Liver (tissue), 3 donors: ENCODE data around the gene RNMT.

Experiments
- FOXA1 ChIP-seq: IDR thresholded peaks from 2 replicates; pipeline ENCODE4 v1.6.1; 2016; ENCODE audit warnings: antibody characterized with exemption
- FOXA2 ChIP-seq: IDR thresholded peaks from 2 replicates; pipeline ENCODE4 v1.6.1; 2016; ENCODE audit warnings: antibody characterized with exemption
- GABPA ChIP-seq, 2 donors: IDR thresholded peaks in 1 of 2; conservative IDR thresholded peaks in 1 of 2; 2 replicates each; pipeline ENCODE4 v1.6.1; 2016; ENCODE audit warnings: antibody characterized with exemption in 2 of 2, mild to moderate bottlenecking in 1 of 2, moderate library complexity in 1 of 2
- JUND ChIP-seq, 2 donors: IDR thresholded peaks; 2 replicates each; pipeline ENCODE4 v1.6.1; 2016; ENCODE audit warnings: antibody characterized with exemption in 2 of 2
- RAD21 ChIP-seq, 2 donors: IDR thresholded peaks; 2 replicates each; pipeline ENCODE4 v1.6.1; 2016; ENCODE audit warnings: antibody characterized with exemption in 2 of 2, mild to moderate bottlenecking in 2 of 2
- RXRA ChIP-seq, 2 donors: IDR thresholded peaks; 2 replicates each; pipeline ENCODE4 v1.6.1; 2017 to 2018; ENCODE audit warnings: antibody characterized with exemption in 2 of 2, mild to moderate bottlenecking in 1 of 2
- SP1 ChIP-seq: IDR thresholded peaks from 2 replicates; pipeline ENCODE4 v1.6.1; 2018; ENCODE audit warnings: antibody characterized with exemption, mild to moderate bottlenecking
- TAF1 ChIP-seq: conservative IDR thresholded peaks from 2 replicates; pipeline ENCODE4 v1.6.1; 2016; ENCODE audit warnings: antibody characterized with exemption, mild to moderate bottlenecking
- YY1 ChIP-seq: IDR thresholded peaks from 2 replicates; pipeline ENCODE4 v1.6.1; 2016; ENCODE audit warnings: antibody characterized with exemption, mild to moderate bottlenecking
- TF ChIP-seq, protein P1 (sequence below): IDR thresholded peaks from 2 replicates; pipeline ENCODE4 v1.6.1; 2016; ENCODE audit warnings: antibody characterized with exemption
- TF ChIP-seq, protein P2 (sequence below): fragments of 150-350 bp; IDR thresholded peaks from 2 replicates; pipeline ENCODE4 v1.5.1; 2017; ENCODE audit warnings: improper control_type of control experiment, low read depth, low read length; ENCODE audit not compliant: missing input control
- TF ChIP-seq, protein P3 (sequence below): IDR thresholded peaks from 2 replicates; pipeline ENCODE4 v1.6.1; 2016; ENCODE audit warnings: antibody characterized with exemption, mild to moderate bottlenecking
- TF ChIP-seq, protein P4 (sequence below): IDR thresholded peaks from 2 replicates; pipeline ENCODE4 v1.6.1; 2016; ENCODE audit warnings: antibody characterized with exemption
- TF ChIP-seq, protein P5 (sequence below): IDR thresholded peaks from 2 replicates; pipeline ENCODE4 v1.6.1; 2016; ENCODE audit warnings: antibody characterized with exemption
- donor health status: healthy.
- donor health status: healthy.

DNA sequence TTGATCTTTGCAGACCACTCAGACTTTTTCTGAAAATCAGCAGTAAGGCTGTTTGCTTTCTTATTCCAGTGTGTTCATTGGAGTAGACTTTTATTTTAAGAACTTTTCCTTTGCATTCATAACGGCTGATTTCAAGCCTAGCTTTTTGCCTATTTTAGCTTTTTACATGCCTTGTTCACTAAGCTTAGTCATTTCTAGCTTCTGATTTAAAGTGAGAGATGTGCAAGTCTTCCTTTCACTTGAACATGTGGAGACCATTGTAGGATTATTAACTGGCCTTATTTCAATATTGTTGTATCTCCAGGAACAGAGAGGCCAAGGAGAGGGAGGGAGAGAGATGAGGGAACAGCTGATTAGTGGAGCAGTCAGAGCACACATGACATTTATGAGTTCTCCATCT is 32.1 kb downstream of the RNMT start:
- TF ChIP-seq, protein P1, sequence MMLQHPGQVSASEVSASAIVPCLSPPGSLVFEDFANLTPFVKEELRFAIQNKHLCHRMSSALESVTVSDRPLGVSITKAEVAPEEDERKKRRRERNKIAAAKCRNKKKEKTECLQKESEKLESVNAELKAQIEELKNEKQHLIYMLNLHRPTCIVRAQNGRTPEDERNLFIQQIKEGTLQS = no peak
- TF ChIP-seq YY1 (no peak), GABPA (IDR thresholded peaks at IDR 0.05 in 1 of 2, conservative IDR thresholded peaks at IDR 0.05 in 1 of 2) (no peak), RAD21 (IDR thresholded peaks at IDR 0.05) (no peak), TAF1 (no peak), SP1 (no peak), RXRA (IDR thresholded peaks at IDR 0.05) (no peak), JUND (IDR thresholded peaks at IDR 0.05) (no peak), FOXA2 (no peak), FOXA1 (no peak)
- TF ChIP-seq, protein P2, sequence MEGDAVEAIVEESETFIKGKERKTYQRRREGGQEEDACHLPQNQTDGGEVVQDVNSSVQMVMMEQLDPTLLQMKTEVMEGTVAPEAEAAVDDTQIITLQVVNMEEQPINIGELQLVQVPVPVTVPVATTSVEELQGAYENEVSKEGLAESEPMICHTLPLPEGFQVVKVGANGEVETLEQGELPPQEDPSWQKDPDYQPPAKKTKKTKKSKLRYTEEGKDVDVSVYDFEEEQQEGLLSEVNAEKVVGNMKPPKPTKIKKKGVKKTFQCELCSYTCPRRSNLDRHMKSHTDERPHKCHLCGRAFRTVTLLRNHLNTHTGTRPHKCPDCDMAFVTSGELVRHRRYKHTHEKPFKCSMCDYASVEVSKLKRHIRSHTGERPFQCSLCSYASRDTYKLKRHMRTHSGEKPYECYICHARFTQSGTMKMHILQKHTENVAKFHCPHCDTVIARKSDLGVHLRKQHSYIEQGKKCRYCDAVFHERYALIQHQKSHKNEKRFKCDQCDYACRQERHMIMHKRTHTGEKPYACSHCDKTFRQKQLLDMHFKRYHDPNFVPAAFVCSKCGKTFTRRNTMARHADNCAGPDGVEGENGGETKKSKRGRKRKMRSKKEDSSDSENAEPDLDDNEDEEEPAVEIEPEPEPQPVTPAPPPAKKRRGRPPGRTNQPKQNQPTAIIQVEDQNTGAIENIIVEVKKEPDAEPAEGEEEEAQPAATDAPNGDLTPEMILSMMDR = no peak
- TF ChIP-seq, protein P3, sequence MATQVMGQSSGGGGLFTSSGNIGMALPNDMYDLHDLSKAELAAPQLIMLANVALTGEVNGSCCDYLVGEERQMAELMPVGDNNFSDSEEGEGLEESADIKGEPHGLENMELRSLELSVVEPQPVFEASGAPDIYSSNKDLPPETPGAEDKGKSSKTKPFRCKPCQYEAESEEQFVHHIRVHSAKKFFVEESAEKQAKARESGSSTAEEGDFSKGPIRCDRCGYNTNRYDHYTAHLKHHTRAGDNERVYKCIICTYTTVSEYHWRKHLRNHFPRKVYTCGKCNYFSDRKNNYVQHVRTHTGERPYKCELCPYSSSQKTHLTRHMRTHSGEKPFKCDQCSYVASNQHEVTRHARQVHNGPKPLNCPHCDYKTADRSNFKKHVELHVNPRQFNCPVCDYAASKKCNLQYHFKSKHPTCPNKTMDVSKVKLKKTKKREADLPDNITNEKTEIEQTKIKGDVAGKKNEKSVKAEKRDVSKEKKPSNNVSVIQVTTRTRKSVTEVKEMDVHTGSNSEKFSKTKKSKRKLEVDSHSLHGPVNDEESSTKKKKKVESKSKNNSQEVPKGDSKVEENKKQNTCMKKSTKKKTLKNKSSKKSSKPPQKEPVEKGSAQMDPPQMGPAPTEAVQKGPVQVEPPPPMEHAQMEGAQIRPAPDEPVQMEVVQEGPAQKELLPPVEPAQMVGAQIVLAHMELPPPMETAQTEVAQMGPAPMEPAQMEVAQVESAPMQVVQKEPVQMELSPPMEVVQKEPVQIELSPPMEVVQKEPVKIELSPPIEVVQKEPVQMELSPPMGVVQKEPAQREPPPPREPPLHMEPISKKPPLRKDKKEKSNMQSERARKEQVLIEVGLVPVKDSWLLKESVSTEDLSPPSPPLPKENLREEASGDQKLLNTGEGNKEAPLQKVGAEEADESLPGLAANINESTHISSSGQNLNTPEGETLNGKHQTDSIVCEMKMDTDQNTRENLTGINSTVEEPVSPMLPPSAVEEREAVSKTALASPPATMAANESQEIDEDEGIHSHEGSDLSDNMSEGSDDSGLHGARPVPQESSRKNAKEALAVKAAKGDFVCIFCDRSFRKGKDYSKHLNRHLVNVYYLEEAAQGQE = no peak
- TF ChIP-seq, protein P4, sequence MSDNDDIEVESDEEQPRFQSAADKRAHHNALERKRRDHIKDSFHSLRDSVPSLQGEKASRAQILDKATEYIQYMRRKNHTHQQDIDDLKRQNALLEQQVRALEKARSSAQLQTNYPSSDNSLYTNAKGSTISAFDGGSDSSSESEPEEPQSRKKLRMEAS = no peak
- TF ChIP-seq, protein P5, sequence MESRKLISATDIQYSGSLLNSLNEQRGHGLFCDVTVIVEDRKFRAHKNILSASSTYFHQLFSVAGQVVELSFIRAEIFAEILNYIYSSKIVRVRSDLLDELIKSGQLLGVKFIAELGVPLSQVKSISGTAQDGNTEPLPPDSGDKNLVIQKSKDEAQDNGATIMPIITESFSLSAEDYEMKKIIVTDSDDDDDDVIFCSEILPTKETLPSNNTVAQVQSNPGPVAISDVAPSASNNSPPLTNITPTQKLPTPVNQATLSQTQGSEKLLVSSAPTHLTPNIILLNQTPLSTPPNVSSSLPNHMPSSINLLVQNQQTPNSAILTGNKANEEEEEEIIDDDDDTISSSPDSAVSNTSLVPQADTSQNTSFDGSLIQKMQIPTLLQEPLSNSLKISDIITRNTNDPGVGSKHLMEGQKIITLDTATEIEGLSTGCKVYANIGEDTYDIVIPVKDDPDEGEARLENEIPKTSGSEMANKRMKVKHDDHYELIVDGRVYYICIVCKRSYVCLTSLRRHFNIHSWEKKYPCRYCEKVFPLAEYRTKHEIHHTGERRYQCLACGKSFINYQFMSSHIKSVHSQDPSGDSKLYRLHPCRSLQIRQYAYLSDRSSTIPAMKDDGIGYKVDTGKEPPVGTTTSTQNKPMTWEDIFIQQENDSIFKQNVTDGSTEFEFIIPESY = no peak
